Articular chondrocyte of knee joint (primary cell): Measurements from ENCODE around the gene ROBO1. TPM values are rescaled to one million over a fixed set of nuclear protein-coding genes. Genes with fewer than 3 reads are reported as not detected.

Source experiments
- small RNA-seq: library from RNA; depleted of rRNA; stranded (forward); fragments of <200 nt; gene quantifications from one replicate; pipeline ENCODE3, GENCODE V24; 2012
- total RNA-seq: library from RNA; depleted of rRNA; stranded (reverse); fragments of >200 nt; gene quantifications from 2 replicates; pipeline ENCODE4 v1.2.3, GENCODE V29; 2012

ROBO1 gene
- total RNA-seq: 39.1 and 44.1 TPM in 2 replicates

GRCh38 chr3:79767905-79768267, at the start of gene ROBO1:
Gene ROBO1 (minus strand): TSS chr3:79767998.

Small RNA genes within 50 kb of the gene (small RNA-seq; reads per million reads assigned to genes)
- gene MIR3923: not detected
- gene RN7SL751P: not detected
